Fibroblast of skin of scalp (primary cell): ENCODE results near the gene GAREM2.

ENCODE experiments used
- DNase-seq: peaks from one replicate; pipeline ENCODE4 v3.0.0-alpha.2; 2013

Gene GAREM2

DNA sequence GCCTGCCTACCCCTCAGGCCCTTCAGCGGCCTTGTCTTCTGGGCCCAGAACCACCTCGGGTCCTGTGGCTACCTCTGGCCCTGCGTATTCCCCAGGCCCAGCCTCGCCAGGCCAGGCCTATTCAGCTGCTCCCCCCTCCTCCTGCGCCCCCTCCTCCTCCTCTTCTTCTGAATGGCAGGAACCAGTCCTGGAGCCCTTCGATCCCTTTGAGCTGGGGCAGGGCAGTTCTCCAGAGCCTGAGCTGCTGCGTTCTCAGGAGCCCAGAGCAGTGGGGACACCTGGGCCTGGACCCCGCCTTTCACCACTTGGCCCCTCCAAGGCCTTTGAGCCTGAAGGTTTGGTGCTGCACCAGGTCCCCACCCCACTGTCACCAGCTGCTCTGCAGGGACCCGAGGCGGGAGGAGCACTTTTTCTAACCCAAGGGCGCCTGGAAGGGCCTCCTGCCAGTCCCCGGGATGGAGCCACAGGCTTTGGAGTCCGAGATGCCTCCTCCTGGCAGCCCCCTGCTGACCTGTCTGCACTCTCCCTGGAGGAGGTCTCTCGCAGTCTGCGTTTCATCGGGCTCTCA lies 14.7 kb downstream of the GAREM2 start:
- no peak for DNase-seq

DNA sequence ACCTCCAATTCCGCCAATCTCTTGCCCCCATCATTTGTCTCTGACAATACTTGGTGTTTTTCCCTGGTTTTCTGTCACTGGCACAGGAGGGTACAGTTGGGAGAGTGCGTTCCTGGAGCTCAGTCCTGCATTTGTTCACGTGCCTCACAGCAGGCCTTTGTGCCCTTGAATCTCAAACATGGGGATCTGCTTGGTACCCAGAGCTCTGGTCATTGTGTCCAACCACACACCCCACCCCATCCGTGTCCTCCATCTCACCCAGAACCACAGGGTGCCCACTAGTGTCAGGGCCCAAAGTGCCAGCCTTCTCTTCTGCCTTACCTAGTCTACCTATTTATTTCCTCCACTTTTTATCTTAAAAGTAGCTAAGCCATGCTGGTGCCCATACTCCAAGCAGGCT lies 16.2 kb downstream of the GAREM2 start:
- DNase-seq: no peak

DNA sequence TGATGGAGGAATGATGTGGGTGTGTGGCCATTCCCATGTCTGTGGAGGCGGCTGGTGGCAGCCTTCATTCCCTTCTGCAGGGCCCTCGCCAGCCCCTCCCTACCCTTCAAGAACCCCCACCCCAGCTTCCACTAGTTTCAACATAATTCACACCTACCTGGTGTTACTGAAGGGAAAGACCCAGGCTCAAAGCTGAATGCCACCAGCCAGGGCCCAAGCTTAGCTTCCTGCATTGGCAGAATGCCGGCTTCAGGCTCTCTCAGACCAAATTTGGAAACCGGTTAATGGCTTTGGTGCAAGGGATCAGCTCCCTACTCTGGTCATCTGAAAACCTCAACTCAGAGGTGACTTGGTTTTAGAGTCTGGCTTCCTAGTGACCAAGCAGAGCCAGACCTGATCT lies 16.9 kb downstream of the GAREM2 start:
- no peak for DNase-seq

DNA sequence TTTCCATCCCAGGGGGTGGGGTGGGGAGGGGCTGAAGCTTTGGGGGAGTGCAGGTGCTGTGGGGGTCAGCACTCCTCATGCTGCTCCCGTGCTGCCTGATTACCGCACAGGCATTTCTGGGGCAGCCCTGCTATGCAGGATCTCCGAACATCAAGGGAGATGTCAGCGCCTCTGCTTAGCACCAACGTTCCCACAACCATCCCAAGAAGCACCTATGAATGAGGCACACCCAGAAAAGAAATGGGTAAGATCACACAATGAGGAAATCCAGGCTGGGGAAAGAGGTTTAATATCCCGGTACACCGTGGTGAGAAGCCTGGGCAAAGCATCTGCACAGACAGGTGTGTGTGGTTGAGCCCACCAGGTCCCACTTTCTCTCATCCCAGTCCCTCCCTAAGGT lies 17.5 kb downstream of the GAREM2 start:
- no peak for DNase-seq

DNA sequence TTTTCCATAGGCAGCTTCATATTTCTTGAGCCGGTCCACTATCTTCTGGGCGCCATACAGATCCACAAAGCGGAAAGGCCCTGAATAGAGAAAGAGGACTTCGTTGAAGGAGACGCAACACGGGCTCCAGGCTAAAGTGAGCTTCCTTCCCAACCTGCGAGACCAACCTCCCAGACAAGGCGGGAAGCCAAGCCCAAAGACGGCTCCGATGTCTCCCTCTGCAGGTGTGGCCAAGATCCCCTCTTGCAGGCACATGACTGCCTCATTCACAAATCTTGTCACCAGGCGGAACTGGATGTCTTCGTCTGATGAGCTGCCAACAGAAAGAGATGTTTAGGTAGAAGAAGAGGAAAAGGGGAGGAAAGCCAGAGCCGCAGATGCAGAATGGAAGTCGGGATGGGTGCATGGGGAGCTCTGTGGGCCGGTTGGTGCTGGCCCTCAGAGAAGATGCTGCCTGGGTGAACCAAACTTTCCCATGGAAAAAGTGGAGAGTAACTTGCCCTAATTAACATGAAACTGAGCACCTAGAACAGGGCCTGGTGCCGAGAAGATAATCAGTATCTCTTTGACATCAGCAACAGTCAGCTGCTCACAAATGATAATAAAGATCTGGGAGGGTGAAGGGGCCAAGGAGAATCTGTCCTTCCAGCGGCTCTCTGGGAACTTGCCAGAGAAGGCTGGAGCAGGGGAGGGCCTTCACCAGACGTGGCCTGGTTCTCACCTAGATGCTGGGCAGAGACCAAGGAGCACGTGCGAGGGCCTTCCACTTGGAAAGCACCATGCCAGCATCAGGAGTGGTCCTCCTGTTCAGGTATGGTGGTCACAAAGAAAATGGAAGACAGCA lies 18.6 kb downstream of the GAREM2 start:
- no peak for DNase-seq

DNA sequence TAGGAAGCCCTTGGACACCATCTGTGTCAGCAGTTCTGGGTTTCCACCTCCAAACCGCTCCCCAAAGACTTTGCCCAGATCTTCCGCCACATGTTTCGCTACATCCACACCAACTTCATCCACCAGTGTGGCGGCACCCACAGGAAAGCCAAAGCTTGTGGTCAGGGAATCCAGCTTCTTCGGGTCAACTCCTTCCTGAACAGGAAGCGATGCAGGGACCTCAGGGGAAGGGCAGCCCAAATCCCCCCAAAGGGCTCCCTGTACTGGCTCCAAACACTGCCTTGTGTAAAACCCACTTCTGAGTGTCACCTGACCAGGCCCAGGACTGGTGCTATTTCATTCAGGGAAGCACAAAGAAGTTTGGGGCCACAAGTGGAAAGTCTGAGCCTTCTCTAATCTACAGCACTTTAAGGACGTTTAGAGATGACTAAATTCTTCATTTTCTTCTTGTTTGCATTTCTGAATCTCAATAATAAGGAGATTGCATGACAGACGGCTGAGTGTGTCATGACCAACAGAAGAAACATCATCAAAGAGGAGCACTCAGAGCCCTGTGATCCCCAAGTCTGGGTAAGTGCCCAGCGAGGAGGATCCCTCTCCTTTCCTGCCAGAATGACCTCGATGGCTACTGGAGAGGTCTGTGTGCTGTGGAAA lies 20.8 kb downstream of the GAREM2 start:
- no peak for DNase-seq

DNA sequence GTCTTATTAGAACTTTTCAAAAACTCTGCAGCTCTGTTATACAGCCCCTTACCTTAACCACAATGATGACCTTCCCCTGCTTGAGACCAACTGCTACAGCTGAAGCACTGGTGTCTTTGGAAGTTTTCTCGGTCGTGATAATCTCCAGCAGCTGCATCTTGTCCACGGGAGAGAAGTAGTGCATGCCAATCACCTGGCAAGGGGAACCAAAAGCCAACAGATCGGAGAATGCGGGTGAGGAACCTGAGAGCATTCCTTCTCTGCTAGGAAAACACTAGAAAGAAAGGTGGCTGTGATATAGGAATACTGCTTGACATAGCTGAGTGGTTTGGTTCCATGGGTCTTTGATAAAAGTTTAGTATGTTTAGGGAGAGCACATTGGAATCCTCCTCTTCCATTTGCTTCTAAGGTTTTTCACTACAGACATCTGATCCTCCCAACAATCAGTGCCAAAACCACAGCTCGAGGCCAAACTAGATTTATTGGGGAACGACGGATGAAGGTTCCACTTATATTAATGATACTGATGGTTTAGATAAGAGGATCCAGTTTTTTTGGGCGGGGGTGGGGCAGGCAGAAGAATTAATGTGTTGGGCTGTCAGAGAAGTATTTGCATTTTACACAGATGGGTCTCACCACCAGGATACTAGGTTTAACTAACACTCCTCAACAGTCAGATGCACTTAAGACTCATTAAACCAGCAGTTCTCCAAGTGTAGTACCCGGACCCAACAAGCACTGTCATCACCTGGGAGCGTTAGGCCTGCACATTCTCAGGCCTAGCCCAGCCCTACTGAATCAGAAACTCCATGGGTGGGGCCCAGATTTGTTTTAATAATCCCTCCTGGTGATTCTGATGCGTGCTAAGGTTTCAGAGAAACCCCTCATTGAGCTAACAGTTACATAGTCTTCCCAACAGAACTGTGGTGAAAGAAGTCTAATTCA lies 22.4 kb downstream of the GAREM2 start:
- DNase-seq: no peak

DNA sequence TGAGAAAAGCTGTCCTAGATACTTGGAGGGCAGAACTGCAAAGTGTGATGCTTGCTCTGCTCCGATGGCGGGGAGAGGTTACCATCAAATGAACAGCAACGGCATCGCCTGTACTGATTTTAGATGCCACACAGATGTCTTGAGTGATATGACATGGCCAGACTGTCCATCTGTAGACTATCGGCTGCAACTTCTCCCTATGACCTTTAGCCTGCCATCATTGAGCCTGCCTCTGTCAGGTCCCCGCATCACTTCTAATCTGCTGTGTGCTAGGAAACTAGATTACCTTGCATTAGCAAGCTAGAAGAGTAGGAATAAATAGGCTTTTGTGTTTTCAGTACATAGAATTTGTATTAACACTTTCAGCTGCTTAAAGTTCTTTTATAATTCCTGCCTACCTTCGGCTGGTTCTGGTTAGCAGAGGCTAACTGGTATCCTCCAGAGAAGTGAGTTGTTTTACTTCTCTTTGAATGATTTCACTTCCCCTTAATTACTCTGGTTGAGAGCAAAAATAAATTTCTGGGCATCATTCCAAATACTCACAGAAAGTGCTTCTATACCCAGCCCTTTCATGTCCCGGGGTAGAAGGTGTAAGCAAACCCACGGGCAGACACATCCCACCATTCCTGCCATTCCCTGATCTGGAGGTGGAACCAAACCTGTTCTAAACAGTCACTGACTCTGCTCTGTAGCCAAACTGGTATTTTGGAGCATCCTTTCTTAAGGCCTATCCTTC lies 24.0 kb downstream of the GAREM2 start:
- no peak for DNase-seq

DNA sequence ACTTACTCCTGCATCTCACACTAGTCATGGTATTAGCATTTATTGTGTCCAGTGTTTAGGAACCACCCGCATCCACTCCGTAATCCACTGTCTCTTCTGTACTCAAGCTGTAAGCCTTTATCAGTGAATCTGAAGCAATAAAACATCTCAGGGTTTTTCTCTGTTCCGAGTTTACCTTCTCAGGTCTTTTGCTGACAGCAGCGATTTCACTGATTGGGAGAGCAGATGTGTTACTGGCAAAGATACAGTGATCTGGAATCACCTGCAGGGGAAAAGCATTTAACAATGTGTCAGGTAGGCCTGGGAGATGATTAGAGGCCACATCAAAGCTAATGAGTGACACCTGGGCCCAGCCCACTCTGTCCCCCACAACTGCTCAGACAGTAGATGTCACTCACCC lies 24.6 kb downstream of the GAREM2 start:
- DNase-seq: no peak

DNA sequence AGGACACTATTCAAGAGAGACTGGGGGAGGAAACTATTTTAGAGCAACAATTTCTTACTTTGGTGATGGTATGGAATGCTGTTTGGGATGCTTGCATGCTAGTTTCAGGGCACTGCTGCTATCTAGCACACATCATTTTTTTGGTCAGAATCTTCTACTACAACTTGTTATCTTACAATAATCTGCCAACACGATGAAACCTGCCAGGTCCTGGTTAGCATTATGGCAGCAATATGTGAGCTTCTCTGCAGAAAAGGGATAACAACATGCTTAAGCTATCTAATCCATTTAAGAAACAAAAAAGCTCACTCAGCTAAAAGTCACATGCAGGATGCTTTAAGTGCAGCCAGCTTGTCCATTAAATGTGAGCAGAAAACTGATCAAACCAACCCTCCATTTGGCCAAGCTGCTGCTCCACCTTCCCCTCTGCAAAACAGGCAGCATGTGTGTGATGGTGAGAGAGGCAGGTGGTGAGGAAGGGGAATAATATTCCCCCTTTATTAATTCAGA lies 30.1 kb downstream of the GAREM2 start:
- no peak for DNase-seq

DNA sequence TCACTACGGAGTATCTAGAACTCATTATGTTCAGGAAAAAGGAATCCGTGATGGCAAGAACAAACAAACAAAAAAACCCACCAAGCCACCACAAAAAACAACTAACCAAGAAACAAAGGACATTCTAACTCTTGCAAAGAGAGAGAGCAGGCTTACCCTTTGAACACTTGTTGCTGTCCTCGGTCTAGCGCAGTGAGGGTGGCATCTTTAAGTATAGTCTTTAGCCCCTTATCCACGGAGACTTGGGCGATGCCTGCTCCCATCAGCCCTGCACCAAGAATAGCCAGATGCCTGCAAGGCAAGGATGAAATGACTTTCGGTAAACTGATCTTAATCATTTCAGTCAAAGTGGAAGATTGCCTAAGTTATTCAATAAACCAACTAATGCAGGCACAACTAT lies 31.0 kb downstream of the GAREM2 start:
- DNase-seq: no peak

DNA sequence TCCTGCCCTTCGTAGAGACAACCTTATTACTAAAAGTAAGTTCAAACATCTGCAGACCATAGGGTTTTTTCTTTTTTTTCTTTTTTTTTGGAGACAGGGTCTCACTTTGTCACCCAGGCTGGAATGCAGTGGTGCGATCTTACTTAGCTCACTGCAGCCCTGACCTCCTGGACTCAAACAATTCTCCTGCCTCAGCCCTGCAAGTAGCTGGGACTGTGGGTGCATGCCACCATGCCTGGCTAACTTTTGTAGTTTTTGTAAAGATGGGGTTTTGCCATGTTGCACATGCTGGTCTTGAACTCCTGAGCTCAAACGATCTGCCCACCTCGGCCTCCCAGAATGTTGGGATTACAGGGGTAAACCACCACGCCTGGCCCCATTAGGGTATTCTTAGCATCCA lies 39.1 kb downstream of the GAREM2 start:
- no peak for DNase-seq

DNA sequence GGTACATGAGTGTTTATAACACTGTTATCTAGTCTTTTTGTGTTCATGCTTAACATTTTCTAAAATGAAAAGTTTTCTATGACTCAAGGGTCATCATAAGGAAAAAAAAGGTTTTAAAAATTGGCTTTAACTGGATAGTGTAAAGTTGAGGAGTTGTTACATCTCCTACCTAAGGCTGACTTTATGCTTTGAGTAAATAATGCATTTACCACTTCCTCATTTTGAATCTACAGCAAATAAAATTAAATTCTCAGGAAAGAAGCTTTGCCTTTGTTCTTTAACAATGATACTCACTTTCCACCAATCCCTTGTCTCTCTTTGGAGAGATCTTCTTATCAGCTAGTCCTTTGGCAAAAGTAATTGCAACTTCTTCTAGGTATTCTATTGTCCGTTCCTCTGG lies 41.9 kb downstream of the GAREM2 start:
- no peak for DNase-seq

DNA sequence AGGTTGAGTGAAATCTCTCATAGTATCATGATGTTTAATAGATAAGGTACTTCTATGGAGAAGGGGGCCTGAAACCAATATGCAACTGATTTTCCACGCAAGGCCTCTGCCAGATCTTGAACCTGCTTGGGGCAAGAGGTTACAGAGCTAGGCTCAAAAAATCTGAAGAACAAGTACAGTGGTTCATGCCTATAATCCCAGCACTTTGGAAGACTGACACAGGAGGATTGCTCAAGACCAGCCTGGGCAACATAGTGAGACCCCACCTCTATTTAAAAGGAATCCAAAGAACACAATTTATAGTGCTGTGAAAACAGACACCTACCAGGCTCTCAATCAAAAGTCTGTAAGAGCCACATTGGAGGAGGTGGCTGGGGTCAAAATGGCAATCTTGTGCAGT lies 42.9 kb downstream of the GAREM2 start:
- no peak for DNase-seq

DNA sequence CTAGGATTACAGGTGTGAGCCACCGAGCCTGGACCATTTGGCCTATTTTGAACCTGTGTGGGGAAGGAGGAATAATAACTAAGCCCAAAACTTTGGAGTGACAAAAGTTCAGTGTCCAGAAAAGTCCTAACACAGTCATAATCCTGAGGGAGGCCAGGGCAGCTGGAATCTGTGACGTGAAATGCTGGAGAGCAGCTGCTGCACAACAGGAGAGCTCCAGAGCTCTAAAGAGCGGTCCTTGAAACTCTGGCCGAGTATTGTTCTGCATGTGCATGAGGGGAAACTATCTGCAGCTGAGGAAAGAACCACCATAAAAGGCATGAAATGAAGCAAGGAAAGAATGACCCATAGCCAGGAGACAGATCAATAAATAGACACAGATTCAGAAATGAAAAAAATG lies 43.7 kb downstream of the GAREM2 start:
- no peak for DNase-seq

DNA sequence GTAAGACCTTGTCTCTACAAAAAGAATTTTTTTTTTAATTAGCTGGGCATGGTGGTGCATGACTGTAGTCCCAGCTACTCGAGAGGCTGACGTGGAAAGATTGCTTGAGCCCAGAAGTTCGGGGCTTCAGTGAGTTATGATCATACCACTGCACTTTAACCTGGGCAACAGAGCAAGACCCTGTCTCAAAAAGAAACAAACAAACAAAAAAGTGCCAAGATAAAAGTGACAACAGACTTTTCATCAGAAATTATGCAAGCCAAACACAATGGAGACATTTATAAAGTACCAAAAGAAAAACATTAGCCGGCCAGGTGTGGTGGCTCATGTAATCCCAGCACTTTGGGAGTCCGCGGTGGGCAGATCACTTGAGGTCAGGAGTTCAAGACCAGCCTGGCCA lies 44.8 kb downstream of the GAREM2 start:
- DNase-seq: no peak

DNA sequence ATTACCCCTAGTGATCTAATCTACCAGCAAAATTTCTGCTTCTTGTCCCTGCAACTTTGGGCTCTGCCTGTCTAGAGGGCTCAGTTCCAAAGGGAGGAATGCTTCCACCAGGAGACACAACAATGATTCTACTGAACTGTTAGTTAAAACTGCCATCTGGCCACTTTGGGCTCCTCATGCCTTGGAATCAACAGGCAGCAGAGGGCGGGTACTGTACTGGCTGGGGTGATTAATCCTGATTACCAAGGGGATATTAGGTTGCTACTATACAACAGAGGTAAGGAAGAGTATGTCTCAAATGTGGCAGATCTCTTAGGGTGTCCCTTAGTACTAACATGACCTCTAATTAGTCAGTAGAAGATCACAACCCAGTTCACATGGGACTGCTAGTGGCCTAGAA lies 50.1 kb downstream of the GAREM2 start:
- no peak for DNase-seq

DNA sequence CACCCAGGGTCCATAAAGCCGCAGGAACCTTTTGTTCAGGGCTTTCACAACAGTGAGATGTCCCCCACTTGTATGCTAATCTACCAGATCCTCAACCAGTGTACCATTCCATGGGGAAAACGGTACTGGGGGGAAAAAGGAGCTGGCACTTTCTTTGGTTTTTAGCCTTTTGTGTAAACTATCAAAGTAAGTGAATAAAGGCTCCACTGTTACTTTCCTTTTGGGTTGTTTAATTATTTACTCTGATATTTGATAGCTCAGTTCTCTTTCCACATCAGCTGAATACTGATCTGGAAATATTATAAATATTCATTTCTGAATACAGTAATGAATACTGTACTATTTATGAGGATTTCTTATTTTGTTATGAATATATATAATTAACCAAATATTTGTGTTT lies 51.2 kb downstream of the GAREM2 start:
- DNase-seq: no peak

DNA sequence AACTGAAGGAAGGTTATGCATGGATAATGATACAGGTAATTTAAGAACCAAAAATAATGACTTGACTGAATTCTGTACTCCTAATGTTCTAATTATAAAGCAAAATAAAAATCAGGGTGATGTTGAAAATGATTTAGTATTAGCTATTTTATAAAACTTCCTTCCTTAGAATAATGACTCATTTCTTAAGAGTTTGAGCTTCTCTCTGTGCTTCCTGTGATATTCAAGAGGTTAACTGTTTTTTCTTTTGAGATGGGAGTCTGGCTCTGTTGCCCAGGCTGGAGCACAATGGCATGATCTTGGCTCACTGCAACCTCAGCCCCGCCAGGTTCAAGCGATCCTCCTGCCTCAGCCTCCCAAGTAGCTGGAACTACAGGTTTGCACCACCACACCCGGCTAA lies 56.7 kb downstream of the GAREM2 start:
- no peak for DNase-seq

DNA sequence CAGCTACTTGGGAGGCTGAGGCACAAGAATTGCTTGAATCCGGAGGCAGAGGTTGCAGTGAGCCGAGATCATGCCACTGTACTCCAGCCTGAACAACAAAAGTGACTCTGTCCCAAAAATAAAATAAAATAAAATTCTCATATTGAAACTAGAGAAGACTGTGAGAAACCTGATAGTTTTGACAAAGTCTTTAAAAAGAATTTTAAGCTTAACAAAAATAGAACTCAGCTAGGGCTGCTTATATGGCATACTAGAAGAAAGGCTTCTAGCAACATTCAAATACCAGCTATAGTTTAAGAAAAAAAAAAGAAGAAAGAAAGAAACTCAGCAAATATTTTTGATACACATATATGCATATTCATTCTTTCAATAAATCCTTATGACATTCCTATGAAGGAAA lies 57.9 kb downstream of the GAREM2 start:
- no peak for DNase-seq

DNA sequence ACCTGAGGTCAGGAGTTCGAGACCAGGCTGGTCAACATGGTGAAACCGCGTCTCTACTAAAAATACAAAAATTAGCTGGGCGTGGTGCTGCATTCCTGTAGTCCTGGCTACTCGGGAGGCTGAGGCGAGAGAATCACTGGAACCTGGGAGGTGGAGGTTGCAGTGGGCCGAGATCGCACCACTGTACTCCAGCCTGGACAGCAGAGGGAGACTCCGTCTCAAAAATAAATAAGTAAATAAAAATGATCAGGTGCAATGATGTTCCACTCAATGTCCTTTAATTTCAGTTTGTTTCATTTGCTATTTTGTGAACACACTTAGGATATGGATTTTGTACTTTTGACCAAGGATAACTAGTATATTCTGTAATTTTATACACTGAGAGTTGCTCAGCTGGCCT lies 62.2 kb downstream of the GAREM2 start:
- no peak for DNase-seq

DNA sequence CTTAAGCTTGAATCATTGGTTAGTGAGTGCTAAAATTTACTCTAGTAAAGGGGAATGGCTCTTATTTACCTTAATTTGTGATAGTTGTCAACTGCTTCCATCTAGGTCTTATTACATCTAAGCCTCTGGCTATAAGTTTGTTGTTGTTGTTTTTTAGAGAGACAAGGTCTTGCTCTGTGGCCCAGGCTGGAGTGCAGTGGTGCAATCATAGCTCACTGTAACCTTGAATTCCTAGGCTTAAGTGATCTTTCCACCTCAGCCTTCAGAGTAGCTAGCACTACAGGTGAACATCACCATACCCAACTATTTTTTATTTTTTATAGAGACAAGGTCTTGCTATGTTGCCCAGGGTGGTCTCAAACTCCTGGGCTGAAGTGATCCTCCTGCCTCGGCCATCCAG lies 65.0 kb downstream of the GAREM2 start:
- DNase-seq: no peak
